ENCODE data around the gene PRKAG3.
"Not testable (repeated sequence)": the region's sequence is repeated elsewhere in the genome, so short reads cannot be mapped to it uniquely, and the experiment has no call there.

PRKAG3 gene

GRCh38 chr2:218844334-218844733 lies 12.7 kb upstream of the PRKAG3 start:
- DNase-seq (ENCODE audit: extremely low read depth in 1 of 2, low read depth in 1 of 2): not testable (repeated sequence)

- no peak for DNase-seq (ENCODE audit: extremely low read depth in 1 of 2, low read depth in 1 of 2)
These were observed 8.3 kb upstream of the PRKAG3 start for GRCh38 chr2:218839888-218840287.

DNA sequence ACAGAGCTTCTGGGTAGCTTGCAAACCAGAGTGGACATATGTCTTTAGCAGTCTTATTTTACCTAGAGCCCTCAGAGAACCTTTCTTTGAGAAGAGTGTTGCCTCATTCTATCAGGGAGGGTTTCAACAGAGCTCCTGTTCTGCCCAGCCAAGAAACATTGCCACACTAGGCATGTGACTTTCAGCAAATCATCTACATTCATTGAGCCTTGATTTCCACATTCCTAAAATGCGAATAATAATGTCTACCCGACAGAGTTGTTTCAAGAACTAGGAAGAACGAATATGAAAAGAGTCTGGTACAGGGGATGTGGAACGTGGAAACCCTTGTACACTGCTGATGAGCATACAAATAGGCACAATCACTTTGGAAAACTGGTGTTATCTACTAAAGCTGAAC lies 7.8 kb upstream of the PRKAG3 start:
- DNase-seq (ENCODE audit: extremely low read depth in 1 of 2, low read depth in 1 of 2): no peak

DNA sequence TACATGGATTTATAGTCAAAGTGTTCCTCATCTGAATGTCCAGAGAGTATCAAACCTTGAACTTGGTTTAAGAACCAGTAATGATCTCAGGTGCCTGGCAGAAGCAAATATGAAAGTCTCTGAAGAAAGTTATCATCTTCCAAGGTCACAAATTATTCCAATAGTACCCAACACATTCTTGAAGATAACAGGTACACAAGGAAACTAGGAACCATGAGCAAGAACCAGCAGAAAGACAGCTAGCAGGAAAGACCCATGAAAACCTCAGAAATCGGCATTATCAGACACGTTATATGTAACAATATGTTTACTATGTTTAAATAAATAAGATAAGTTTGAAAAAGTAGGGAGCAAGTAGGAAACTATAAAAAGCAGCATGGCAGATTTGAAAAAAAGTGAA lies 5.9 kb upstream of the PRKAG3 start:
- no peak for DNase-seq (ENCODE audit: extremely low read depth in 1 of 2, low read depth in 1 of 2)

- DNase-seq (ENCODE audit: extremely low read depth in 1 of 2, low read depth in 1 of 2): no peak
These were observed 3.1 kb upstream of the PRKAG3 start for GRCh38 chr2:218834685-218835084.

- DNase-seq (ENCODE audit: extremely low read depth in 1 of 2, low read depth in 1 of 2): no peak
These were observed 1.5 kb upstream of the PRKAG3 start for GRCh38 chr2:218833023-218833609.

DNA sequence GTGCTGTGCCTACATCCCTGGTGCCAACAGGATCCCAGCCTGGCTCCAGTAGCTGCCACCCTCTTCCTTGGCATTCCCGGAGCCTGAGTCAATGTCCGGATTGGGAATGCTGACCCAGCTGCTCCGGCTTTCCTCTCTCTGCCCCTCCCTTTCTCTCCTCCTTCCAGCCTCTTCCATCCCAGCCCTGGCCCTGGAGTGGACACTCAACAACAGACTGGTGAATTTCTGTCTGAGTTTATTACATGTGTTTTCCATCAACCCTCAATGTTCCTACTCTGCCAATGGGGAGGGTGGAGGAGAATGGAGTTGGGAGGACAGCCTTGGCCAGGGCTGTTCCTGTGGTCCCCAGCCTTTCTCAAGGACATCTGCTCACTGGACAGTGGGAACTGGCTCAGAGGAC lies 917 bp upstream of the PRKAG3 start:
- DNase-seq (ENCODE audit: extremely low read depth in 1 of 2, low read depth in 1 of 2): no peak

- no peak for DNase-seq (ENCODE audit: extremely low read depth in 1 of 2, low read depth in 1 of 2)
These were observed 478 bp upstream of the PRKAG3 start for GRCh38 chr2:218832081-218832480.

DNA sequence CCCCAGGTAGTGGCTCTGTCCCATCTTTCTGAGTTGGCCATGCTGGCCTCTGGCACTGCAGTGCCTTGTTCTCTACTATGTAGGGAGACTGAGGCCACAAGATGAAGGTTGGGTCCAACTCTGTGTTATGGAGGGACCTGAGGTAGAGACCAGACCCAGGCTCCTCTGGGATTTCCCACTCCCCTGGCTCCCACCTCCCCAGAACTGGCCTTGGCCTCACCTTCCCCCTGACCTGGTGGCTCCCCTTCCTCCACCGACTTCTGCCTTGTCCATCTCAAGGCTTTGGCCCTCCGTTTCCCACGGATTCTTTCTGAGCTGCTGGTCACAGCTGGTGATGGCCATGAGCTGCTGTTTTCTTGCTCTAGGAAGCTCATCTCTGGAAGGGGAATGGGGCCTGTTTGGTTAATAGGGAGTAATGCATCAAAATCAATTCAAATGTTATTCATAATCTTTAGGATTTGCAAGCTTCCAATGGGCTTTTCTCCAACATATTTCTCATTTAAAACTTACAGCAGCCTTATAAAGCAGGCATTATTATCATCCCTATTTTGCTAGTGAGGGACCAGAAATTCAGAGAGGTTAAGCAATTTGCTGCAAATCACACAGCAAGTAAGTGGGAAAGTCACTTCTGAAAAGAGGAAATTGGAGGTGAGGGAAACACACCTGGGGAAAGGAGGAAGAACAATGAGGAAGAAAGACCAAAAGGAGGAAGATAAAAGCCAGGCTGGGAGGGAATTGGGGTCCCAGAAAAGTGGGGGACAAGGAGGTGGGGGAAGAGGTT lies 887 bp downstream of the PRKAG3 start:
- no peak for DNase-seq (ENCODE audit: extremely low read depth in 1 of 2, low read depth in 1 of 2)

DNA sequence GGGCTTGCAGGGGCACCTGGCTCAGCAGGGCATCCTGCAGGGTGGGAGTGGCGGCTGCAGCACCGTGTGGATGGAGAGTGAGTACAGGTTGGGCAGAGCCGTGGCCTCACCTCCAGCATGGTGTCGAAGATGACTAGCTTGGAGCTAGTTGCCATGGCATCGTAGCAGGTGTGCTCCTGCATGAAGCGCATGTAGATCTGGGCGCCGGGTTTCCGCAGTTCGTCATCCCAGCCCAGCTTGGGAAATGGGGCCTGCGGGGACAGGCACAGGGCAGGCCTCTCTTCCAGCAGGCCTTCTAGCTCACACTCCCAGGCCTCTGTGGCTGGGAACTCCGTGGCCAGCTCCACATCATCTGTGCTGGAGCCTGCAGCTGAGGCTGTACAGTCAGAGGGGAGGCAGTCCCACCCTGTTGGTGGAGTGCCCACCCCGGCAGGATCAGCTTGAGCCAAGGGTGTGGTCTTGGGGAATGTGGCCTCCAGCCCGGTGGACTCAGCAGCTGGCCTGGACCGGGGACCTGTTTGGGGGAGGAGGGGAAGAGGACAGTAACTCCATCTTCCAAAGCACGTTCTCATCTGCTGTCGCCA lies 1.6 kb downstream of the PRKAG3 start:
- DNase-seq (ENCODE audit: extremely low read depth in 1 of 2, low read depth in 1 of 2): no peak

DNA sequence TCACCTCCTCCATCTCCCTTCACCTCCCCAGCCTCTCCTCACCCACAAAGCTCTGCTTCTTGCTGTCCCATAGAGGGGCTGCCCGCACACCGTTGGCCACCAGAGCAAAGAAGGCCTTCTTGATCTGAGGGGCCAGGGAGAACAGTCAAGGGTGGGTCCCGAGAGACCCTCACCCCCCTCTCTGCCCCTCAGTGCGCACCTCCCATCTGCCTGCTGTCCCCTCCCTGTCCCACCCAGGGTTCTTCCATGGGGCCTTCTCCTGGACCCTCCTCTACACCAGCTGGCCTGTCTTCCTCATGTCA lies 3.2 kb downstream of the PRKAG3 start:
- DNase-seq (ENCODE audit: extremely low read depth in 1 of 2, low read depth in 1 of 2): no peak

DNA sequence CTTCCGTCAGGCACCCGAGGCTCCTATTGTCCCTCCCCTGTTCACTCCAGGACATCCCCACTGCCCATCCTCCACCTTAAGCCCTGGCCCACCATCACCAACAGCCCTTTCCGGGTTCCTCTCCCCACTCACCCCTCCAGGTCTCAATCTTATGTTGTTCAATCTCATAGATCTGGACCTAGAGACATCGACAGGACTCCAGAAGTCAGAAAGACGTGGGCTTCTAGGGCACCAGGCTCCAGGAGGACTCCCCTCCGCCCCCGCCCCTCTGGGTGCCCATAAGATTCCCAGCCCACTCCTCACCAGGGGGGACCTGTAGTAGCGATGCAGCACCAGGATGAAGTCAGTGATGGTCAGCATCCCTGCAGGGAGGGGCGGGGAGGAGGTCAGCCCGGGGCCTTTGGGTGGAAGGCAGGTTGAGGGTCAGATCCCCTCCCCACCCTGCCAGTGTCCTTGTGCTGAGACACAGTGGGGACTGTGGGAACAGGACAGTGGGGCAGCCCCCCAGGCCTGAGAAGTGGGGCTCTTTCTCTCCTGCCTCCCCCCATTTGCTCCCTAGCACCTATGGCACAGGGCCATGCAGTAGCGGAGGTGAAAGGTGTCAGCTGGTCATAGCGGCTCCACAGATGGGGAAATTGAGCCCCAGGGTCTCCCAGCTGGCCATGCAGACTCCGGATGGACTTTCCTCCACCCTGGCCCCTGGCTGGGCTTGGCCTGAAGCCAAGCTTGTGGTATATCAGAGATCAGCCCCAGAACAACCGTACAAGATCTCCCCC lies 3.7 kb downstream of the PRKAG3 start:
- DNase-seq (ENCODE audit: extremely low read depth in 1 of 2, low read depth in 1 of 2): no peak

DNA sequence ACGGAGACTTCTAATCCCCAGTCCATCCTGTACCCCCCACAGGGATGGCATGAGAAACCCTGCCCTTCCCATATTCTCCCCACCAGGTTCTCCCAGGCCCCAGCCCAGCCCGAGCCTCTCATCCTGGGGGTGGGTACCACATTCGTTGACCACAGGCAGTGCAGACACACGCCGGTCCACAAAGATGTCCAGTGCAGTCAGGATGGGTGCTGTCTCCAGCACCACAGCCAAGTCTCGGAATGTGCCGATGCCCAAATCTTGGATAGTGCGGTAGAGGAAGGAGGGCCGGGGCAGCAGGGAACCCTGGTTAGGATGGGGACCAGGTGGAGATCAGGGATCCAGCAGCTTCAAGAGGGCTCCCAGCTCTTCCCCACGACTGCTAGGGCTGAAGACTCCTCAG lies 4.8 kb downstream of the PRKAG3 start:
- no peak for DNase-seq (ENCODE audit: extremely low read depth in 1 of 2, low read depth in 1 of 2)

DNA sequence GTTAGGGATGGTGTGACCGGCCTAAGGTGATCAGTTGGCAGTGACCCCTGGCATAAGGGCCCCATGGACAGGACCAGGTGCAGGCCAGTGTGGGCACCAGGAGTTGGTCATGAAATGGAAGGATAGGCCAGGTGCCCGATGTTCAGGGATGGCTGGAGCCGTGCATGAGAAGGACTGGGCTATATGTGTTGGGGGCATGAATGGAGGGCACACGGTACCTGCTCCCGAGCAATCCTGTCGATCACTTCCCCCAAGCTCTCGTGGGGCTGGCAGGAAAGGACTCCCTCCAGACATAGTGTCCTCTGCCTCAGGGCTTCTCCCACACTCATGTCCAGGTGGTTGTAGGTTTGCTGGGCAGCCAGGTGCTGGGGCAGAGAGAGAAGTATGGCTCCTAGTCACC lies 7.6 kb downstream of the PRKAG3 start:
- DNase-seq (ENCODE audit: extremely low read depth in 1 of 2, low read depth in 1 of 2): no peak

- no peak for DNase-seq (ENCODE audit: extremely low read depth in 1 of 2, low read depth in 1 of 2)
These were observed 8.3 kb downstream of the PRKAG3 start for GRCh38 chr2:218823196-218823855.

GRCh38 chr2:218822622-218823021 lies 9.0 kb downstream of the PRKAG3 start:
- DNase-seq (ENCODE audit: extremely low read depth in 1 of 2, low read depth in 1 of 2): no peak

- DNase-seq (ENCODE audit: extremely low read depth in 1 of 2, low read depth in 1 of 2): no peak
These were observed 9.9 kb downstream of the PRKAG3 start for GRCh38 chr2:218821605-218822211.

DNA sequence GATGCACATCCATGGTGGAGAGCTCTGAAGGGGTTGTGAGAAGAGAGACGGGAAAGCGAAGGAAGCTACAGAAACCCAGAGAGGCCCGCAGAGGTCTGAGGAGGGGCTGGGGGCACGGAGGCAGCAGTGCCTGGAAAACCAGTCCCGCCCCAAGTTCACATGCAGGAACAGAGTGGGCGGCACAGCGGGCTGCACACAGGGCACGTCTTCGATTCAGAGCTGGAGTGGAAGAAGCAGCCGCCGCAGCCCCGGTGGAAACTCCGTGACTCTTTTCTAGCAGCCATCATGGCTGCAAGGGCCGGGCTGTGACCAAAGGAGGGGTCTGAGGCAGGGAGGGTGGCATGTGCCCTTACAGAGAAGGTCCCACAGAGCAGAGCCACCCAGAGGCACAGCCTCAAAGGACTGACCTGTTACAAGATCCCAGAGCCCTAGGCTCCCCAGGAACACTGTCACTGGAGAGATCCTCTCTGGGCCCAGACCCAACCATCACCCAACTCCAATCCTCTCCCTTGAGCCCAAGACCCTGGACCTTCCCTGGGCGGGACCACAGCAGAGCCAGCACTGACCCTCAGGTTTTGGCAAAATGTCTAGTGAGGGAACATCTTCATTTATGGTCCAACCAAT lies 10.7 kb downstream of the PRKAG3 start:
- DNase-seq (ENCODE audit: extremely low read depth in 1 of 2, low read depth in 1 of 2): no peak

- DNase-seq (ENCODE audit: extremely low read depth in 1 of 2, low read depth in 1 of 2): no peak
These were observed 12.5 kb downstream of the PRKAG3 start for GRCh38 chr2:218819093-218819492.

DNA sequence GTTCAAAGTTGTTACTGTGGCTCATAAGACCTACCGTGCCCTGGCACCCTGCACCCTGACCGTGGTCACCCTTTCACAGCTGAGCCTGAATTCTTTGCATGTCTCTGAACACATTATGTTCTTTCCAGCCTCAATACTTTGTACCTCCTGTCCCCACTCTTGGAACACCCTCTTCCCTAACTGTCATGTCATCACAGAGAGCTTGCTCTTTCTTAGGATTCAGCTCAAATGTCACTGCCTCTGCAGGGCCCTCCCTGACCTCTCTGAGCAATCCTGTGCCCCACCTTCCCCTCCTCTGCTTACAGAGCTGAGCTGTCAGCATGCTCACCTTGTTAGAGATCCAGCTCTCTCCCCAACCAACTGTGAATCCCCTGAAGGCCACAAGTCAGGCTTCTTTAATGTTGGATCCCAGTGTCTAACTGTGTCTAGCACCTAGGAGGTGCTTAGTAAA lies 15.0 kb downstream of the PRKAG3 start:
- DNase-seq (ENCODE audit: extremely low read depth in 1 of 2, low read depth in 1 of 2): no peak

Measured in stimulated activated CD8-positive, alpha-beta memory T cell treated with anti-CD3 and anti-CD28 coated beads, Interleukin-7, amount 100 ng/mL, for 48 hours (primary cell).